Left lung (tissue), 10 donors: ENCODE data around the gene RSAD1. TPM values are rescaled to one million over a fixed set of nuclear protein-coding genes. Genes with fewer than 3 reads are reported as not detected.
A peak's percentile ranks its signal among the peaks of the same experiment; 100 is the strongest.
"Not testable (repeated sequence)": the region's sequence is repeated elsewhere in the genome, so short reads cannot be mapped to it uniquely, and the experiment has no call there.

Experiments
- ATAC-seq: fragments of 200-7000 bp; cut with Tn5 transposase; one replicate; pipeline ENCODE4 v1.9.1; 2020; ENCODE audit warnings: moderate library complexity
- DNase-seq, 4 donors: peaks; one replicate each; pipeline ENCODE4 v3.0.0-alpha.2; 2013 to 2020
- H3K27ac ChIP-seq, 2 donors: fragments of 200-600 bp; sonication (generic) in 1 of 2; one replicate each; pipeline versions ENCODE4 v1.5.0 to v1.8.0; 2020 to 2021
- H3K27me3 ChIP-seq, 2 donors: fragments of 200-600 bp; sonication (generic) in 1 of 2; one replicate each; pipeline versions ENCODE4 v1.5.0 to v1.8.0; 2020 to 2021
- H3K36me3 ChIP-seq, 2 donors: fragments of 200-600 bp; sonication (generic) in 1 of 2; one replicate each; pipeline versions ENCODE4 v1.5.0 to v1.8.0; 2020 to 2021
- H3K4me1 ChIP-seq, 2 donors: fragments of 200-600 bp; one replicate each; pipeline ENCODE4 v1.8.0; 2021
- H3K4me3 ChIP-seq, 2 donors: fragments of 200-600 bp; sonication (generic) in 1 of 2; one replicate each; pipeline versions ENCODE4 v1.5.0 to v1.8.0; 2020 to 2021; ENCODE audit warnings: mild to moderate bottlenecking in 1 of 2
- H3K9me3 ChIP-seq, 2 donors: fragments of 200-600 bp; sonication (generic) in 1 of 2; one replicate each; pipeline versions ENCODE4 v1.5.0 to v1.8.0; 2020 to 2021
- intact Hi-C, 2 donors: fragments of 100-400 bp; cut with DNase I; formaldehyde crosslinking; loops; one replicate each; pipeline versions ENCODE4 v1.11.2 to v1.14.2; 2022
- polyA plus RNA-seq, 6 donors: library from polyadenylated mRNA; unstranded; fragments of 120-200 nt; gene quantifications; one replicate each; pipeline ENCODE4 v1.2.1, GENCODE V29; 2013; ENCODE audit not compliant: insufficient read length in 6 of 6
- total RNA-seq, 2 donors: library from RNA; stranded (reverse); fragmentation: NEBNext Ultra II Directional; extraction: Animal tissue kit (Norgen Biotek cat#: 25700); gene quantifications; one replicate each; pipeline ENCODE4 v1.2.1, GENCODE V29; 2021
- TF ChIP-seq, protein P1 (sequence below), 2 donors: fragments of 200-600 bp; sonication (generic) in 1 of 2; IDR thresholded peaks; one replicate each; pipeline versions ENCODE4 v1.5.0 to v1.8.0; 2021; ENCODE audit warnings: antibody characterized with exemption in 2 of 2
- donor health status: DM: no; HTN: yes; CAD: no.
- donor health status: DM: no; HTN: no; CAD: no.

RSAD1 gene
- total and polyA plus RNA-seq, 8 donors: 28.5 to 61.5 (median 47.2) TPM

DNA sequence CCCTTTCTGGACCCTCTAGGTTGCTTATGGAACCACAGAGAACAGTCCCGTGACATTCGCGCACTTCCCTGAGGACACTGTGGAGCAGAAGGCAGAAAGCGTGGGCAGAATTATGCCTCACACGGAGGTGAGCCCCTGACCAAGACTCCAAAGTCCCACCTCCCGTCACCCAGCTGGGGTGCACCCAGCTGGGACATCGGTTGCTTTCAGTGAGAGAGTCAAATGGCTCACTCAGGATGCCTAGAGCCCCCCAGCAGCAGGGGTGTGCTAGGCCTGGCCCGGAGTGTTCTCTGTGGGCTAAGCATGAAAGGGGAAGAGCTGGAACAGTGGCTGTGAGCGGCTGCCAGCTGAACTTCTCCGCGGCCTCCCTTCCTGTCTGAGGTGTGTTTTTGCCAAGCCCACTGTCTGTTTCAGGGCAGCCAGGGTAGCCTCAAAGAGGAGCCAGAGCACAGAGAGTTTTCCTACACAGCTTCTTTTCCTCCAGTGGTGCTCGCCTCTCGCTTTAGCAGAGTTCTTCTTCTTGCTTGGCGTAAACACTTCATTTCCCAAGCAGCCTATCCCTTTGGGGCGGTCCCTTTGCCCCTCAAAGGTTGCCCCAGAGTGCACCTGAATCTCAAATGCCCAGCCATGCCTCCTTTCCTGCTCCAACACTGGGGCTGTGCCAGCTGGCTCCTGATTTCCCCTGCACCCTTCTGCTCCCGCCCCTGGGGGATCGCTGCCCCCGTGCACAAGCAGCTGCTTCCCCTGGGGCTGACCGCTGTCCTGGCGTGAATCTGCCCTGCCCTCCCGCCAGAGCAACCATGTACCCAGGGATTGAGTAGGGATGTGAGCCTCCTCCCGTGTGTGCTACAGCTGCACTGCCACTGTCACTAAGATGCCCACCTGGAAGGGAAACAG is 7.4 kb upstream of the RSAD1 start:
- H3K4me1 ChIP-seq: peaks cover 0 to 14% of the 10 kb centered on the region in 2 donors
- H3K27ac ChIP-seq: no peak overlapping the region
- H3K4me3 ChIP-seq: no peak overlapping the region
- H3K9me3 ChIP-seq: no peaks in the 10 kb centered on the region
- ATAC-seq (no peak), DNase-seq (peak in 1 of 4 donors; percentile 65)
- intact Hi-C loops: no loop called here
- H3K27me3 ChIP-seq: peaks cover 12 to 31% of the 10 kb centered on the region in 2 donors
- H3K36me3 ChIP-seq: peaks cover 0 to 25% of the 10 kb centered on the region in 2 donors
- TF ChIP-seq, protein P1, sequence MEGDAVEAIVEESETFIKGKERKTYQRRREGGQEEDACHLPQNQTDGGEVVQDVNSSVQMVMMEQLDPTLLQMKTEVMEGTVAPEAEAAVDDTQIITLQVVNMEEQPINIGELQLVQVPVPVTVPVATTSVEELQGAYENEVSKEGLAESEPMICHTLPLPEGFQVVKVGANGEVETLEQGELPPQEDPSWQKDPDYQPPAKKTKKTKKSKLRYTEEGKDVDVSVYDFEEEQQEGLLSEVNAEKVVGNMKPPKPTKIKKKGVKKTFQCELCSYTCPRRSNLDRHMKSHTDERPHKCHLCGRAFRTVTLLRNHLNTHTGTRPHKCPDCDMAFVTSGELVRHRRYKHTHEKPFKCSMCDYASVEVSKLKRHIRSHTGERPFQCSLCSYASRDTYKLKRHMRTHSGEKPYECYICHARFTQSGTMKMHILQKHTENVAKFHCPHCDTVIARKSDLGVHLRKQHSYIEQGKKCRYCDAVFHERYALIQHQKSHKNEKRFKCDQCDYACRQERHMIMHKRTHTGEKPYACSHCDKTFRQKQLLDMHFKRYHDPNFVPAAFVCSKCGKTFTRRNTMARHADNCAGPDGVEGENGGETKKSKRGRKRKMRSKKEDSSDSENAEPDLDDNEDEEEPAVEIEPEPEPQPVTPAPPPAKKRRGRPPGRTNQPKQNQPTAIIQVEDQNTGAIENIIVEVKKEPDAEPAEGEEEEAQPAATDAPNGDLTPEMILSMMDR (IDR thresholded peaks at IDR 0.05): no peak

DNA sequence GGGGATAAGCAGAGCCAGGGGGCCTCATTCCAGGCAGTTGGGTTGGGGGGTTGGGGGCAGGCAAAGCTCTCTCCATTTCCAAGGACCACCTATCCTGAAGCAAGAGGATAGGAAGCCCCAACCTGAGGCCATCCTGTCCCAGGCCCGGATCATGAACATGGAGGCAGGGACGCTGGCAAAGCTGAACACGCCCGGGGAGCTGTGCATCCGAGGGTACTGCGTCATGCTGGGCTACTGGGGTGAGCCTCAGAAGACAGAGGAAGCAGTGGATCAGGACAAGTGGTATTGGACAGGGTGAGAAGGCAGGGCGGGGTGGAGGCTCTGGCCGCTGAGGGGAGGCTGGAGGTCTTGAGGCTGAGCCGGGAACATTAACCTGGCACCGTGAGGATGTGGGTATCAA is 6.4 kb upstream of the RSAD1 start:
- Histone ChIP-seq H3K27ac (no peak overlapping the region), H3K4me3 (no peak overlapping the region), H3K36me3 (peaks cover 0 to 25% of the 10 kb centered on the region in 2 donors), H3K9me3 (no peaks in the 10 kb centered on the region), H3K4me1 (peaks cover 0 to 14% of the 10 kb centered on the region in 2 donors), H3K27me3 (peaks cover 12 to 37% of the 10 kb centered on the region in 2 donors)
- peak in 1 of 4 donors; percentile 63 for DNase-seq
- TF ChIP-seq, protein P1 (IDR thresholded peaks at IDR 0.05): no peak
- no peak for ATAC-seq
- intact Hi-C loops: no loop called here

DNA sequence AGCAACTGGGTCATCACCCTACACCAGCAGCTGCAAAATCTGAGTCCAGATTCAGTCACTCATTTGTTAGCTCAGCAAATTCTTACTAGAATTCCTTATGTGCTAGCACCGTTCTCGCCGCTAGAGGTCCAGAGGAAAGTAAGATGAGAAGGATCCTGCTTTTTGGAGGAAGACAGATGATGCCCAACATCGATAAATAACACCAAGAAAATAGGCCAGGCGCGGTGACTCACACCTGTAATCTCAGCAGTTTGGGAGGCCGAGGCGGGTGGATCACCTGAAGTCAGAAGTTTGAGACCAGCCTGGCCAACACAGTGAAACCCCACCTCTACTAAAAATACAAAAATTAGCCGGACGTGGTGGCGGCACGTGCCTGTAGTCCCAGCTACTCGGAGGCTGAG is 5.9 kb upstream of the RSAD1 start:
- H3K9me3 ChIP-seq, ATAC-seq, DNase-seq, H3K27ac ChIP-seq, intact Hi-C loops, H3K4me3 ChIP-seq: not testable (repeated sequence)
- H3K27me3 ChIP-seq: peaks cover 9 to 32% of the 10 kb centered on the region in 2 donors
- H3K36me3 ChIP-seq: peaks cover 0 to 25% of the 10 kb centered on the region in 2 donors
- peaks cover 0 to 14% of the 10 kb centered on the region in 2 donors for H3K4me1 ChIP-seq

GRCh38 chr17:50473901-50474300 is 4.8 kb upstream of the RSAD1 start:
- Histone ChIP-seq H3K4me3 (no peak overlapping the region), H3K27ac (no peak overlapping the region), H3K27me3 (peaks cover 0 to 21% of the 10 kb centered on the region in 2 donors), H3K36me3 (peaks cover 0 to 25% of the 10 kb centered on the region in 2 donors), H3K9me3 (no peaks in the 10 kb centered on the region), H3K4me1 (peaks cover 4 to 14% of the 10 kb centered on the region in 2 donors)
- TF ChIP-seq, protein P1 (IDR thresholded peaks at IDR 0.05): no peak
- ATAC-seq (no peak), DNase-seq (peak in 1 of 4 donors; percentile 45)
- intact Hi-C loops: no loop called here

- intact Hi-C loops: no loop called here
- no peak for ATAC-seq
- Histone ChIP-seq H3K4me1 (peaks cover 4 to 12% of the 10 kb centered on the region in 2 donors), H3K9me3 (no peaks in the 10 kb centered on the region), H3K27me3 (peaks cover 0 to 14% of the 10 kb centered on the region in 2 donors), H3K4me3 (no peak overlapping the region), H3K27ac (no peak overlapping the region), H3K36me3 (peaks cover 0 to 25% of the 10 kb centered on the region in 2 donors)
- peak in 1 of 4 donors; percentile 21 for DNase-seq
- TF ChIP-seq, protein P1 (IDR thresholded peaks at IDR 0.05): no peak
Measured at GRCh38 chr17:50474523-50474922, 4.1 kb upstream of the RSAD1 start.
